Right lobe of liver (tissue), 4 donors: ENCODE data around the gene GRID1.

Source experiments
- CTCF ChIP-seq, 4 donors: fragments of 200-600 bp in 3 of 4; fragments of 450-650 bp in 1 of 4; IDR thresholded peaks; one replicate each; pipeline versions ENCODE4 v1.5.1 to v1.8.0; 2016 to 2022; ENCODE audit warnings: antibody characterized with exemption in 4 of 4, mild to moderate bottlenecking in 2 of 4
- POLR2A ChIP-seq: fragments of 450-650 bp; IDR thresholded peaks from one replicate; pipeline ENCODE4 v1.6.1; 2017; ENCODE audit warnings: antibody characterized with exemption, mild to moderate bottlenecking
- donor health status: DM: no; HTN: no; CAD: no.
- donor health status: DM: no; HTN: no; CAD: no.
- donor health status: DM: no; HTN: yes; CAD: no.

GRCh38 chr10:86004337-86004736, 362.3 kb downstream of the GRID1 start:
- no peak for TF ChIP-seq CTCF (IDR thresholded peaks at IDR 0.05)
- TF ChIP-seq POLR2A: no peak
